IMR-90 (cell line): Measurements from ENCODE around the gene TNFRSF14. TPM values are rescaled to one million over a fixed set of nuclear protein-coding genes. Genes with fewer than 3 reads are reported as not detected.

ENCODE experiments used
- ATAC-seq: fragments of 200-7000 bp; cut with Tn5 transposase; 2 replicates; pipeline ENCODE4 v1.9.1; 2020; ENCODE audit warnings: low read depth, mild to moderate bottlenecking, moderate library complexity
- BruUV-seq: library from RNA; stranded (reverse); fragments of 400-500 nt; replicated peaks from 2 replicates; lab custom pipeline; 2021; lab: Mats Ljungman, UMichigan
- CTCF ChIA-PET: fragments of 300-600 bp; formaldehyde crosslinking; extraction: SDS; loops from one replicate; lab custom pipeline; 2021; ENCODE audit warnings: antibody characterized with exemption; lab: Yijun Ruan, JAX
- POLR2A ChIA-PET: fragments of 300-600 bp; sonication (Branson Sonifier 250); formaldehyde crosslinking; loops from one replicate; lab custom pipeline; 2022; ENCODE audit warnings: antibody characterized with exemption; ENCODE audit not compliant: unreplicated experiment; lab: Charles Lee
- DNase-seq: peaks from one replicate; pipeline ENCODE4 v3.0.0; 2013
- H2AFZ ChIP-seq: replicated peaks from 2 replicates; pipeline ENCODE3; 2013; ENCODE audit warnings: low read length, mild to moderate bottlenecking; ENCODE audit not compliant: poor library complexity
- H2AK5ac ChIP-seq: 2 replicates; pipeline ENCODE4 v1.6.1; 2013; ENCODE audit warnings: low read depth, low read length, inconsistent platforms
- H2AK9ac ChIP-seq: replicated peaks from 2 replicates; pipeline ENCODE3; 2013; ENCODE audit warnings: mild to moderate bottlenecking, low read depth, low read length, moderate library complexity; ENCODE audit not compliant: poor library complexity
- H2BK120ac ChIP-seq: 2 replicates; pipeline ENCODE4 v1.6.1; 2013; ENCODE audit warnings: low read depth, low read length, inconsistent platforms
- H2BK15ac ChIP-seq: 3 replicates; pipeline ENCODE4 v1.6.1; 2013; ENCODE audit warnings: low read depth, low read length, inconsistent platforms
- H2BK20ac ChIP-seq: 2 replicates; pipeline ENCODE4 v1.6.1; 2013; ENCODE audit warnings: low read depth, mild to moderate bottlenecking, inconsistent platforms, low read length, moderate library complexity
- H2BK5ac ChIP-seq: 2 replicates; pipeline ENCODE4 v1.6.1; 2013; ENCODE audit warnings: mild to moderate bottlenecking, low read depth, low read length, inconsistent platforms; ENCODE audit not compliant: poor library complexity, severe bottlenecking
- H3K14ac ChIP-seq: replicated peaks from 2 replicates; pipeline ENCODE4 v1.6.1; 2013; ENCODE audit warnings: low read depth, low read length, inconsistent platforms
- H3K18ac ChIP-seq: 2 replicates; pipeline ENCODE4 v1.6.1; 2013; ENCODE audit warnings: low read depth, low read length, control low read depth
- H3K23ac ChIP-seq: 2 replicates; pipeline ENCODE4 v1.6.1; 2013; ENCODE audit warnings: low read depth, low read length, inconsistent platforms
- H3K27ac ChIP-seq: 2 replicates; pipeline ENCODE4 v1.5.1; 2013; ENCODE audit warnings: mild to moderate bottlenecking, control low read depth, low read length; ENCODE audit not compliant: insufficient read depth
- H3K27me3 ChIP-seq: 2 replicates; pipeline ENCODE4 v1.6.1; 2013; ENCODE audit warnings: low read length; ENCODE audit not compliant: control insufficient read depth, insufficient read depth
- H3K36me3 ChIP-seq: 2 replicates; pipeline ENCODE4 v1.6.1; 2013; ENCODE audit warnings: low read length, mixed read lengths; ENCODE audit not compliant: control insufficient read depth, insufficient read depth
- H3K4ac ChIP-seq: 2 replicates; pipeline ENCODE4 v1.6.1; 2013; ENCODE audit warnings: low read depth, low read length, inconsistent platforms
- H3K4me1 ChIP-seq: 2 replicates; pipeline ENCODE4 v1.6.1; 2013; ENCODE audit warnings: low read length, mixed read lengths; ENCODE audit not compliant: control insufficient read depth, insufficient read depth
- H3K4me2 ChIP-seq: 2 replicates; pipeline ENCODE4 v1.6.1; 2013; ENCODE audit warnings: low read depth, mild to moderate bottlenecking, control low read depth, low read length, moderate library complexity
- H3K4me3 ChIP-seq: 2 replicates; pipeline ENCODE4 v1.5.1; 2013; ENCODE audit warnings: low read depth, mild to moderate bottlenecking, control low read depth, low read length, moderate library complexity; ENCODE audit not compliant: insufficient read depth
- H3K56ac ChIP-seq: 2 replicates; pipeline ENCODE4 v1.6.1; 2013; ENCODE audit warnings: low read length, inconsistent platforms; ENCODE audit not compliant: insufficient read depth; ENCODE audit errors: extremely low read depth
- H3K79me1 ChIP-seq, 2 experiments: 2 replicates each; pipeline ENCODE4 v1.6.1; 2013; ENCODE audit warnings: low read length in 2 of 2, inconsistent platforms in 1 of 2, low read depth in 1 of 2
- H3K9ac ChIP-seq: 2 replicates; pipeline ENCODE4 v1.6.1; 2013; ENCODE audit warnings: low read depth, low read length, control low read depth
- H3K9me1 ChIP-seq: 2 replicates; pipeline ENCODE4 v1.6.1; 2013; ENCODE audit warnings: low read length, inconsistent platforms; ENCODE audit not compliant: insufficient read depth
- H3K9me3 ChIP-seq: 2 replicates; pipeline ENCODE4 v1.6.1; 2013; ENCODE audit warnings: low read length; ENCODE audit not compliant: control insufficient read depth, insufficient read depth
- H4K20me1 ChIP-seq: 2 replicates; pipeline ENCODE4 v1.6.1; 2013; ENCODE audit warnings: low read length, inconsistent platforms; ENCODE audit not compliant: insufficient read depth
- H4K5ac ChIP-seq: 2 replicates; pipeline ENCODE4 v1.6.1; 2013; ENCODE audit warnings: mild to moderate bottlenecking, low read depth, low read length, control low read depth
- H4K8ac ChIP-seq, 2 experiments: 2 replicates each; pipeline ENCODE4 v1.6.1; 2013; ENCODE audit warnings: low read depth in 2 of 2, low read length in 2 of 2, control low read depth in 1 of 2, inconsistent platforms in 1 of 2
- H4K91ac ChIP-seq: 2 replicates; pipeline ENCODE4 v1.6.1; 2013; ENCODE audit warnings: low read depth, low read length, inconsistent platforms; ENCODE audit not compliant: insufficient read depth
- BHLHE40 ChIP-seq: fragments of 150-350 bp; IDR thresholded peaks from 2 replicates; pipeline ENCODE4 v1.6.1; 2016; ENCODE audit warnings: mild to moderate bottlenecking, low read depth, low read length
- CEBPB ChIP-seq: IDR thresholded peaks from 2 replicates; pipeline ENCODE4 v1.6.1; 2012; ENCODE audit warnings: low read depth, low read length, improper control_type of control experiment
- ELK1 ChIP-seq: fragments of 150-350 bp; IDR thresholded peaks from 2 replicates; pipeline ENCODE4 v1.6.1; 2016; ENCODE audit warnings: low read depth, mild to moderate bottlenecking, low read length, moderate library complexity, borderline replicate concordance
- MAFK ChIP-seq: IDR thresholded peaks from 2 replicates; pipeline ENCODE4 v1.6.1; 2012; ENCODE audit warnings: low read depth, low read length, improper control_type of control experiment
- MXI1 ChIP-seq: IDR thresholded peaks from 2 replicates; pipeline ENCODE4 v1.6.1; 2012; ENCODE audit warnings: low read depth, mild to moderate bottlenecking, low read length, moderate library complexity, borderline replicate concordance
- POLR2A ChIP-seq: IDR thresholded peaks from 2 replicates; pipeline ENCODE4 v1.6.1; 2012; ENCODE audit warnings: mild to moderate bottlenecking, low read depth, low read length
- RAD21 ChIP-seq: IDR thresholded peaks from 2 replicates; pipeline ENCODE4 v1.6.1; 2012; ENCODE audit warnings: low read length, improper control_type of control experiment
- RCOR1 ChIP-seq: IDR thresholded peaks from 2 replicates; pipeline ENCODE4 v1.6.1; 2012; ENCODE audit warnings: mild to moderate bottlenecking, low read length, improper control_type of control experiment; ENCODE audit not compliant: insufficient replicate concordance
- WGBS, 2 experiments: methylation state at CpG; one replicate each; pipeline versions ENCODE4 v1.1.5 to v1.1.7; 2013; ENCODE audit warnings: missing lambda C conversion rate in 2 of 2; ENCODE audit not compliant: insufficient read length in 1 of 2; ENCODE audit errors: extremely low coverage in 2 of 2; 5-methylcytosine and 5-hydroxymethylcytosine counted together
- dilution Hi-C: fragments of 300-500 bp; cut with HindIII; formaldehyde crosslinking; loops from one replicate; pipeline ENCODE4 v1.14.3; 2018; ENCODE audit warnings: low sequenced_read_pairs; ENCODE audit not compliant: unreplicated experiment
- in situ Hi-C: fragments of 300-500 bp; cut with MboI; formaldehyde crosslinking; loops from 3 replicates; pipeline ENCODE4 v1.14.3; 2019; ENCODE audit warnings: low sequenced_read_pairs, inconsistent platforms, mixed read lengths
- intact Hi-C: fragments of 100-400 bp; cut with micrococcal nuclease; formaldehyde crosslinking; loops from 2 replicates; pipeline ENCODE4 v1.10.0; 2022
- polyA plus RNA-seq, 3 experiments: library from polyadenylated mRNA; depleted of rRNA; stranded (reverse); fragments of >200 nt; gene quantifications; 2 replicates each; pipeline ENCODE4 v1.2.3, GENCODE V29; 2012; ENCODE audit warnings: low replicate concordance in 1 of 3
- total RNA-seq: library from RNA; depleted of rRNA; stranded (reverse); fragments of >200 nt; gene quantifications from 2 replicates; pipeline ENCODE4 v1.2.3, GENCODE V29; 2012

TNFRSF14 gene
- total and polyA plus RNA-seq, 2 of the 4 experiments (the other 2 are of a cell fraction): 1.3 to 4.2 TPM

- Histone ChIP-seq H4K20me1 (no peaks in the 10 kb centered on the region; the same call in 1 of the 2 replicates), H4K8ac (no peak overlapping the region; a peak in 1 of 4 replicates), H2BK120ac (no peak overlapping the region), H3K9ac (no peak overlapping the region), H3K9me3 (no peaks in the 10 kb centered on the region), H3K4ac (no peak overlapping the region), H3K4me2 (no peak overlapping the region), H3K14ac (no peak overlapping the region), H3K36me3 (no peaks in the 10 kb centered on the region), H4K5ac (no peak overlapping the region), H3K56ac (no peak overlapping the region), H2AK5ac (no peak overlapping the region), H3K27me3 (peaks cover 5% of the 10 kb centered on the region), H2BK15ac (no peak overlapping the region), H3K4me3 (no peak overlapping the region), H4K91ac (no peak overlapping the region), H3K9me1 (peaks cover 5% of the 10 kb centered on the region), H2BK5ac (no peak overlapping the region), H3K79me1 (peaks cover 0 to 26% of the 10 kb centered on the region in 2 experiments; a peak in 2 of 4 replicates), H2AFZ (no peak overlapping the region), H2BK20ac (no peak overlapping the region), H3K23ac (no peak overlapping the region), H2AK9ac (no peak overlapping the region), H3K27ac (no peak overlapping the region), H3K18ac (no peak overlapping the region), H3K4me1 (peaks cover 14% of the 10 kb centered on the region)
- no TSS peak for BruUV-seq
- dilution Hi-C loops: no loop called here
- ATAC-seq: no peak
- 83% methylated on average over 1 of the region's 5 CpGs; no CpG with 5 or more reads in 1 of the 2 experiments for WGBS, 2 experiments
- intact Hi-C loops: no loop called here
- no peak for DNase-seq
- no peak for TF ChIP-seq BHLHE40
- no peak for TF ChIP-seq RAD21
- TF ChIP-seq CEBPB: no peak
- TF ChIP-seq POLR2A: no peak
- TF ChIP-seq RCOR1: no peak
- no peak for TF ChIP-seq MXI1
- no peak for TF ChIP-seq MAFK
- no peak for TF ChIP-seq ELK1
- in situ Hi-C loops: no loop called here
- CTCF ChIA-PET: interaction anchor here (0.6 kb wide), 1 partner anchor 1084 kb away, joined by 3 read pairs; no protein-coding TSS in a partner anchor
- POLR2A ChIA-PET: no interaction called here
Measured at GRCh38 chr1:2583331-2583791, 27.2 kb downstream of the TNFRSF14 start.
